Brain microvascular endothelial cell (primary cell): ENCODE results near the gene ADNP2.

ENCODE experiments used
- DNase-seq: peaks from one replicate; pipeline ENCODE4 v3.0.0-alpha.2; 2020
- H3K27ac ChIP-seq: fragments of 250-450 bp; sonication (Bioruptor Pico); 2 replicates; pipeline ENCODE4 v1.5.1; 2020; ENCODE audit warnings: mild to moderate bottlenecking, moderate library complexity
- H3K27me3 ChIP-seq: fragments of 250-450 bp; sonication (Bioruptor Pico); replicated peaks from 2 replicates; pipeline ENCODE4 v1.5.1; 2020; ENCODE audit warnings: mild to moderate bottlenecking
- H3K36me3 ChIP-seq: fragments of 250-450 bp; sonication (Bioruptor Pico); replicated peaks from 2 replicates; pipeline ENCODE4 v1.5.1; 2020; ENCODE audit warnings: mild to moderate bottlenecking
- H3K4me3 ChIP-seq: 2 replicates; pipeline ENCODE4 v1.5.1; 2011; ENCODE audit warnings: low read depth, mild to moderate bottlenecking, control low read depth, low read length, moderate library complexity
- CTCF ChIP-seq: IDR thresholded peaks from 2 replicates; pipeline ENCODE4 v1.5.1; 2011; ENCODE audit warnings: low read depth, mild to moderate bottlenecking, moderate library complexity, low read length, control low read depth, inconsistent platforms; ENCODE audit errors: missing control alignments
- in situ Hi-C: cut with HindIII; loops from 2 replicates; pipeline ENCODE4 v1.10.0; 2017; ENCODE audit warnings: low sequenced_read_pairs, low pct_ligation_motif_present

The ADNP2 gene

DNA sequence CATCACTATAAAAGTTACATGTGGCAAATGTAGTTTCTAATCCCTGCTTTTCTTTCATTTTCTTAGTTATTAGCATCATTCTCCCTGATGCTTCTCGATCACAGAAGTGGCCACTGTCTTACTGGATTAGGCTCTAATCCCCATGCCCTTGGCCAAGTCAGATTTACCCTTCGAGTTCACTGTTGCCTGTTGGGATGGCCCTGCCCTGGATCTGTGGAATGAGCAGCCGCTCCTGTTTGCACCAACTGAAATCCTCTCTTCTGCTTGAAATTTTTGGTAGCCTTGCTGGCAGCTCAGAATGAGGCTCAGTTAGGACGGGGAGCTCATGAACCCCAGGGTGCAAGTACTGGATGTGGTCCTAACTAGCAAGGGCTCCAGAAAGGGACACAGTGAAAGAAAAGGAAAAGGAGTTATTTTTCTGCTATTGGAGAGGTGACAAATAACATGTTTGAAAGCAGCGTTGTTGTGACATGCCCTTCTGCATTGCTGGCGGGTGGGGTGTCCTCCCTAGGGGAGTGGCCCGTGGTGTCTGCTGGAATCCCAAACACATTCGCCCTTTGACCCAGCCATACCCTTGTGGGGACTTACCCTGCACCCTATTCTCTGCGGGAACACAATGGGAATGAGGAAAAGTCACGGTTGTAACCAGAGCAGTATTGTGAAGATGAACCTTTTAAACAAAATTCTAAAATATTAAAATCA lies 40.3 kb upstream of the ADNP2 start:
- no peaks in the 10 kb centered on the region for H3K27me3 ChIP-seq
- in situ Hi-C loops, result no loop called here
- no peak overlapping the region for H3K27ac ChIP-seq
- no peak for TF ChIP-seq CTCF
- H3K4me3 ChIP-seq, result no peak overlapping the region
- H3K36me3 ChIP-seq, result no peaks in the 10 kb centered on the region
- no peak for DNase-seq

DNA sequence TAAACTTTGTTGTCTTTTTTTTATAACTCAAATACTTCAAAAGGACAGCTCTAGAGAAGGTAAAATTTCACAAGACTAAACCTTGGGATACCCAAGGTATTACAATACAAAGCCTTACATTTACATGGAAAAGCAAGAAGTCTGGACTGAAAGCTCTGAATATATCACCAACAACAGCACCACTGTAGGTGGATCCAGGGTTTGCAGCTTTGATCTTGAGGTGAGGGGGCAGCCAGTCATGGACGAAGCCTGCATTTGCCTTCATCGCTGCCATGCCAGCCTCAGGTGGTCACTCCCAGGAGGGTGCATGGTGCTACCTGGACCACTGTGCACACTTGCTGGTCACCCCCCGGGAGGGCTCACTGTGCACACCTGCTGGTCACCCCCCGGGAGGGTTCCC lies 38.2 kb upstream of the ADNP2 start:
- TF ChIP-seq CTCF, result no peak
- Histone ChIP-seq H3K27me3 (no peaks in the 10 kb centered on the region), H3K4me3 (no peak overlapping the region), H3K27ac (no peak overlapping the region), H3K36me3 (no peaks in the 10 kb centered on the region)
- in situ Hi-C loops, result no loop called here
- DNase-seq, result no peak

GRCh38 chr18:80074183-80074582 lies 34.9 kb upstream of the ADNP2 start:
- H3K4me3 ChIP-seq, result no peak overlapping the region
- no peaks in the 10 kb centered on the region for H3K36me3 ChIP-seq
- no peak for DNase-seq
- H3K27me3 ChIP-seq, result no peaks in the 10 kb centered on the region
- in situ Hi-C loops, result no loop called here
- TF ChIP-seq CTCF, result no peak
- H3K27ac ChIP-seq, result no peak overlapping the region

DNA sequence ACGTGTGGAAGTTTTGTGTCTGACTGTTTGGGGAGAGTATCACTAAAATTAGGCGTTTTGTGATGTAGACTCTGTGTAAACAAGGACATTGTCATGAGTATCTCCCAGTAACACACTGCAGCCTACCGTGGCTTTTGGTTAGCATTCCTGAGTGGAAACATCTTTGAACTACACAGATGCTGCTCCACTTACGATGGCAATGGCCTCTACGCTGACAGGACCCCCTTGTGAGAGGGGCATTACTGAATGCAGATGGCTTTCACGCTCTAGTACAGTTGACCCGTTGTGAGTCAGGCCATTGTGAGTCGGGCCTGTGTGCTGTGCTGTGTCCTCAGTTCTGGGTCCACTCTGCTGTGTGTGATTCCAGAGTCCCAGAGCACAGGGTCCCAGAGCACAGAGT lies 34.4 kb upstream of the ADNP2 start:
- H3K27me3 ChIP-seq, result no peaks in the 10 kb centered on the region
- no peak overlapping the region for H3K27ac ChIP-seq
- no peak for TF ChIP-seq CTCF
- H3K4me3 ChIP-seq, result no peak overlapping the region
- DNase-seq, result no peak
- in situ Hi-C loops, result no loop called here
- H3K36me3 ChIP-seq, result no peaks in the 10 kb centered on the region

DNA sequence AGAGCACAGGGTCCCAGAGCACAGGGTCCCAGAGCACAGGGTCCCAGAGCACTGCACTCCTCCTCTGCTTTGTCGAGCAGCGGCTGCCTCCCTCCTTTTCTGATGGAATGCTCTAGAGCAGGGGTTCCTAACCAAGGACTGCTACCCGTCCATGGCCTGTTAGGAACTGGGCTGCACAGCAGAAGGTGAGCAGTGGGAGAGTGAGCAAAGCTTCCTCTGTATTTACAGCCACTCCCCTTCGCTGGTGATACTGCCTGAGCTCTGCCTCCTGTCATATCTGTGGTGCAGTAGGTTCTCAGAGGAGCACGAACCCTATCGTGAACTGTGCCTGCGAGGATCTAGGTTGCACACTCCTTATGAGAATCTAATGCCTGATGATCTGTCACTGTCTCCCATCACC lies 33.1 kb upstream of the ADNP2 start:
- in situ Hi-C loops, result no loop called here
- Histone ChIP-seq H3K36me3 (no peaks in the 10 kb centered on the region), H3K27me3 (no peaks in the 10 kb centered on the region), H3K27ac (no peak overlapping the region), H3K4me3 (no peak overlapping the region)
- DNase-seq, result no peak
- no peak for TF ChIP-seq CTCF

DNA sequence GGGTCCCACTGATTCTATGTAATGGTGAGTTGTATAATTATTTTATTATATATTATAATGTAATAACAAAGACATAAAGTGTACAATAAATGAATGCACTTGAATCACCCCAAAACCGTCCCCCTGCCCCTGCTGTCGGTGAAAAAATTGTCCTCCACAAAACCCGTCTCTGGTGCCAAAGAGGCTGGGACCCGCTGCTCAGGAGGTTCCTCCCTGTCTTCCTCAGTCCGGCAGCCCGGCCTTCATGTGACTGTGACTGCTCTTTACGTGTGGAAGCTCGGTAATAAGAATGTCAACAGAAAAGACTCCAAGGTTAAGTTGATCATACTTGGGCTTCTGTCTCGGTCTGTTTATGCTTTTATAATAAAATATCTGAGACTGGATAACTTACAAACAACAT lies 32.7 kb upstream of the ADNP2 start:
- H3K27ac ChIP-seq, result no peak overlapping the region
- in situ Hi-C loops, result no loop called here
- H3K36me3 ChIP-seq, result no peaks in the 10 kb centered on the region
- H3K27me3 ChIP-seq, result no peaks in the 10 kb centered on the region
- no peak for DNase-seq
- no peak overlapping the region for H3K4me3 ChIP-seq
- no peak for TF ChIP-seq CTCF
